ENCODE measurements around the gene ST6GALNAC3.

Gene ST6GALNAC3

GRCh38 chr1:76583875-76584477 lies 509.4 kb downstream of the ST6GALNAC3 start:
- TF ChIP-seq TAF1 (IDR thresholded peaks at IDR 0.05; ENCODE audit: borderline replicate concordance, low read depth, low read length) (no peak), POLR2AphosphoS5 (IDR thresholded peaks at IDR 0.05; ENCODE audit: low read depth, low read length) (no peak), POLR2A (IDR thresholded peaks at IDR 0.05; ENCODE audit: low read depth, low read length) (no peak)
- no peak for DNase-seq (ENCODE audit: insufficient read length)
- FAIRE-seq = no peak

DNA sequence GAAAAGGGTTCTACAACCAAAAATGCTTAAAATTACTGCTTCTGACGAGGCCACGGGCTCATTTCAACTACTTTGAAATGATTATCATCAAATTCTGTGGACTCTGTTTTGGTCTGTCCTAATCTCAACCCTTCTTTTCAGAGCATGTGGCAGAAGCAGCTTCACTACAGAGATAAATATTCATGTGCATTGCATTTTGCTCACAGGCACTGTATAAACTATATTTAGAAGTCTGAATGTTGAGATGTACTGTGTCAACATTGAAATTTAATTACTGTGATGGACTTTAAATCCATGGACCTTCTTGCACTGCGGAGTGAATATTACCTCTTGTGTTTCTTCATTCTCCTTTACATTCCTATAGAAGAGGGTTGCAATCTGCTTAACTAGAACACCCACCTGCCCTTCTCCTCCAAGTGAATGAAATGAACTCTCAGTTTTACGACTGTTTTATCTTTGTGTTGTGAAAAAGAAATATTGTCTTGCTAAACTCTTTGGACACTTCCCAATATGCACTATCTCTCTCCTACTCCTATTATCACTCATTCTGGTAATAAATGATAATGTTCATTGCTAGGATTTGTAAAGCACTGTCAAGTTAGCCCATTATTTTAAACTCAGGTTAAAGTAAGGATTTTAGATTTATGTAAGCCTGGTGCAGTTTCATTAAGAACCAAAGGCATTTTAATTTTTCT lies 511.6 kb downstream of the ST6GALNAC3 start:
- FAIRE-seq (no peak), DNase-seq (ENCODE audit: insufficient read length) (no peak)
- TF ChIP-seq POLR2AphosphoS5 (IDR thresholded peaks at IDR 0.05; ENCODE audit: low read depth, low read length) (no peak), TAF1 (IDR thresholded peaks at IDR 0.05; ENCODE audit: borderline replicate concordance, low read depth, low read length) (no peak), POLR2A (IDR thresholded peaks at IDR 0.05; ENCODE audit: low read depth, low read length) (no peak)

DNA sequence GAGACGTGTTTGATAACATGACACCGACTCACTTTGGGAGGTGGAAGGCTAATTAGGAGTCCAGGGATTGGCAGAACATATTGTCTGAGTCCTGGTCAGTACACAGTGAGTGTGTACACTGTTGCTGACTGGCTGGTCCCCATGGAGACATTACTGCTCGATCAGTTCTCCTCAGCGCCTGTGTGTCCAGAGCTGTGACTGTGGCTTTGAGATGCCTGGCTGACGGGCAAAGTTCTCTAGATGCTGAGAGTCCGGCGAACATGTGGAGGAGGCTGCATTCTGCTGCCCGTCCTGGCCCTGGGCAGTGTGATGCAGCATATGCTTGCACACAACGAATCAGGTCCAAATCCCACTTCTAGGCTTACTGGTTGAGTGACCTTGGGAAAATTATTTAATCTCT lies 512.7 kb downstream of the ST6GALNAC3 start:
- TF ChIP-seq TAF1 (IDR thresholded peaks at IDR 0.05; ENCODE audit: borderline replicate concordance, low read depth, low read length) (no peak), POLR2A (IDR thresholded peaks at IDR 0.05; ENCODE audit: low read depth, low read length) (no peak), POLR2AphosphoS5 (IDR thresholded peaks at IDR 0.05; ENCODE audit: low read depth, low read length) (no peak)
- DNase-seq (ENCODE audit: insufficient read length) = no peak
- FAIRE-seq = no peak

DNA sequence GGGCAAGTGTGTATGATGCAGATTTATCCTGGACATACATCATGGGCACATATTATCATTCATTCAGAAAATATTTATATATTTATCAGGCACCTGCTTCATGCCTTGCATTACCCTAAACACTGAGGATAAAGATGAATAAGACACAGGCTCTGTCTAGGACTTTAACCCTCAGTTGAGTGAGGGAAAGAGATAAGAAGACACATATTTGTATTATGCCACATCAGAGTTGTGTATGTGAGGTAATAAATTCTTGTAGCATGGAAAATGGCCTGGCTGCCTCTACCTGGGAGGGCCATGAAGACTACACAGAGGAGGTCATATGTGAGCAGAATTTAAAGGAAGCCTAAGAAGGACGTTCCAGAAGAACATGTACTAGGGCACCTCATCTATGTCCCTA lies 516.9 kb downstream of the ST6GALNAC3 start:
- DNase-seq (ENCODE audit: insufficient read length) (no peak), FAIRE-seq (no peak)
- TF ChIP-seq POLR2A (IDR thresholded peaks at IDR 0.05; ENCODE audit: low read depth, low read length) (no peak), TAF1 (IDR thresholded peaks at IDR 0.05; ENCODE audit: borderline replicate concordance, low read depth, low read length) (no peak), POLR2AphosphoS5 (IDR thresholded peaks at IDR 0.05; ENCODE audit: low read depth, low read length) (no peak)

- FAIRE-seq = no peak
- no peak for DNase-seq (ENCODE audit: insufficient read length)
- no peak for TF ChIP-seq POLR2AphosphoS5 (IDR thresholded peaks at IDR 0.05; ENCODE audit: low read depth, low read length)
- TF ChIP-seq POLR2A (IDR thresholded peaks at IDR 0.05; ENCODE audit: low read depth, low read length) = no peak
- TF ChIP-seq TAF1 (IDR thresholded peaks at IDR 0.05; ENCODE audit: borderline replicate concordance, low read depth, low read length) = no peak
These were observed 517.4 kb downstream of the ST6GALNAC3 start for GRCh38 chr1:76591963-76592362.

GRCh38 chr1:76593141-76593540 lies 518.6 kb downstream of the ST6GALNAC3 start:
- DNase-seq (ENCODE audit: insufficient read length) (no peak), FAIRE-seq (no peak)
- TF ChIP-seq POLR2AphosphoS5 (IDR thresholded peaks at IDR 0.05; ENCODE audit: low read depth, low read length) = no peak
- TF ChIP-seq TAF1 (IDR thresholded peaks at IDR 0.05; ENCODE audit: borderline replicate concordance, low read depth, low read length) = no peak
- TF ChIP-seq POLR2A (IDR thresholded peaks at IDR 0.05; ENCODE audit: low read depth, low read length) = no peak

DNA sequence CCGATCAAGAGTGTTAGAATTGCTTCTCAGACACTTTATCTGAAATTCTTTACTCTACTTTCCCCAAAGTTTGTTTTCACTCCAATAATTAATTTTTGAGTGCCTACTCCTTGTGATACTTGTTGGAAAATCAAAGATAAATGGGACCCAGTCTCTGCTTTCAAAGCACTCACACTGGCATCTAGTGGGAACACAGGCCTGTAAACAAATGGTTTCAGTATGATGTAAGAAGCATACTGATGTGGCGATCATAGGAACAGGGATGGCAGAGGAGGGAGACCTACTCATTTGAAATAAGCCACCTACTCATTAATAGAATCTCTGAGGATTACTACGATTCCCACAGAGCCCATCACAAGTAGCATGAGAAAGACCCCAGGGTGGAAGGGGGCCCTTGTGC lies 519.1 kb downstream of the ST6GALNAC3 start:
- DNase-seq (ENCODE audit: insufficient read length) (no peak), FAIRE-seq (no peak)
- TF ChIP-seq TAF1 (IDR thresholded peaks at IDR 0.05; ENCODE audit: borderline replicate concordance, low read depth, low read length) (no peak), POLR2AphosphoS5 (IDR thresholded peaks at IDR 0.05; ENCODE audit: low read depth, low read length) (no peak), POLR2A (IDR thresholded peaks at IDR 0.05; ENCODE audit: low read depth, low read length) (no peak)

- TF ChIP-seq TAF1 (IDR thresholded peaks at IDR 0.05; ENCODE audit: borderline replicate concordance, low read depth, low read length) (no peak), POLR2AphosphoS5 (IDR thresholded peaks at IDR 0.05; ENCODE audit: low read depth, low read length) (no peak), POLR2A (IDR thresholded peaks at IDR 0.05; ENCODE audit: low read depth, low read length) (no peak)
- FAIRE-seq (no peak), DNase-seq (ENCODE audit: insufficient read length) (no peak)
These were observed 520.5 kb downstream of the ST6GALNAC3 start for GRCh38 chr1:76595024-76595423.

DNA sequence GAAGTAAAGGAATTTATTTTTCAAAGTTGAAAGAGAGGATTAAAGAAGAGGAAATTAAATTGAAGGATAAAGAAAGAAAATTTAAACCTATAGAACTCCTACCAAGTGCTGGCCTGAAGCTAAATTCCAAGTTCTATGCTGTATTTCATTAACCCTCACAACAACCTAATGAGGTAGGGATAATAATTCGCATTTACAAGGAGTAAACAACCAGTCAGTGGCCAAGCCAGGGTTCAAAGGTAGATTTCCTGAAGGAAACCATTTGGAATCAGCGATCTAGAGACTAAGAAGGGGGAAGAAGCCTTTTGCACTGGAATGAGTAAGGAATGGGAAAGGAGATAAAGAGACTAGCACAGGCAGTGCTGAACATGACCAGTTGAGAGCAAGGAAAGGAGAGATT lies 526.9 kb downstream of the ST6GALNAC3 start:
- TF ChIP-seq POLR2AphosphoS5 (IDR thresholded peaks at IDR 0.05; ENCODE audit: low read depth, low read length) = no peak
- TF ChIP-seq POLR2A (IDR thresholded peaks at IDR 0.05; ENCODE audit: low read depth, low read length) = no peak
- DNase-seq (ENCODE audit: insufficient read length) = no peak
- FAIRE-seq = no peak

DNA sequence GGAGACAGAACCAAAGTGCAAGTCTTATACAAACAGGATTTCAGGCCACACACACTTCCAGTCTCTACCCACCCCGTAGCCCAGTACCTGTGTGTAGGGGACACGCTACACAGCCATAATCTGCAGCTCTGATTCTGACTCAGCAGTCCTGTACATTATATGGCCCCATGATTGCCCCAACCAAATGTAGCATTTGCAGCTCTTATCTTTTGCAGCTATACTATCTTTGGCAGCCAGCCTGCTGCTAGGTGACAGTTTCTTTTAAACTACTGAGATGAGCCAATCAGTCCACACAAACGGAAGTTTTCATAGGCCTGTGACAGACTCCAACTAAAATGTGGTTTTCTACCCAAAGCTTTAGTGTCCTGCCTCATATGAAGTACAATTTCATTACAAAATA lies 533.2 kb downstream of the ST6GALNAC3 start:
- DNase-seq (ENCODE audit: insufficient read length) = no peak
- FAIRE-seq = no peak
- no peak for TF ChIP-seq POLR2A (IDR thresholded peaks at IDR 0.05; ENCODE audit: low read depth, low read length)
- TF ChIP-seq TAF1 (IDR thresholded peaks at IDR 0.05; ENCODE audit: borderline replicate concordance, low read depth, low read length) = no peak
- no peak for TF ChIP-seq POLR2AphosphoS5 (IDR thresholded peaks at IDR 0.05; ENCODE audit: low read depth, low read length)

- DNase-seq (ENCODE audit: insufficient read length) (no peak), FAIRE-seq (no peak)
- TF ChIP-seq TAF1 (IDR thresholded peaks at IDR 0.05; ENCODE audit: borderline replicate concordance, low read depth, low read length) (no peak), POLR2AphosphoS5 (IDR thresholded peaks at IDR 0.05; ENCODE audit: low read depth, low read length) (no peak), POLR2A (IDR thresholded peaks at IDR 0.05; ENCODE audit: low read depth, low read length) (no peak)
These were observed 537.4 kb downstream of the ST6GALNAC3 start for GRCh38 chr1:76611770-76612445.

GRCh38 chr1:76613886-76614285 lies 539.3 kb downstream of the ST6GALNAC3 start:
- FAIRE-seq (no peak), DNase-seq (ENCODE audit: insufficient read length) (no peak)
- TF ChIP-seq POLR2A (IDR thresholded peaks at IDR 0.05; ENCODE audit: low read depth, low read length) (no peak), TAF1 (IDR thresholded peaks at IDR 0.05; ENCODE audit: borderline replicate concordance, low read depth, low read length) (no peak), POLR2AphosphoS5 (IDR thresholded peaks at IDR 0.05; ENCODE audit: low read depth, low read length) (no peak)
